ENCODE data around the gene THAP6. TPM values are rescaled to one million over a fixed set of nuclear protein-coding genes. Genes with fewer than 3 reads are reported as not detected.
A peak's percentile ranks its signal among the peaks of the same experiment; 100 is the strongest.
"Not testable (repeated sequence)": the region's sequence is repeated elsewhere in the genome, so short reads cannot be mapped to it uniquely, and the experiment has no call there.

THAP6 gene
- total RNA-seq, 2 donors from 2014 or later: 15.9 to 25.0 TPM

DNA sequence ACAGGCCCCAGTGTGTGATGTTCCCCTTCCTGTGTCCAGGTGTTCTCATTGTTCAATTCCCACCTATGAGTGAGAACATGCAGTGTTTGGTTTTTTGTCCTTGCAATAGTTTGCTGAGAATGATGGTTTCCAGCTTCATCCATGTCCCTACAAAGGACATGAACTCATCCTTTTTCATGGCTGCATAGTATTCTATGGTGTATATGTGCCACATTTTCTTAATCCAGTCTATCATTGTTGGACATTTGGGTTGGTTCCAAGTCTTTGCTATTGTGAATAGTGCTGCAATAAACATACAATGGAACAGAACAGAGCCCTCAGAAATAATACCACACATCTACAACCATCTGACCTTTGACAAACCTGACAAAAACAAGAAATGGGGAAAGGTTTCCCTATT lies 19.7 kb downstream of the THAP6 start:
- H3K36me3 Mint-ChIP-seq: peaks cover 27% of the 10 kb centered on the region
- not testable (repeated sequence) for H3K9me3 Mint-ChIP-seq; H3K4me3 Mint-ChIP-seq; H3K27ac Mint-ChIP-seq; DNase-seq (ENCODE audit: low spot score); H3K4me1 Mint-ChIP-seq (ENCODE audit: low read depth in 2 of 2); ATAC-seq; H3K27me3 Mint-ChIP-seq

- H3K27ac Mint-ChIP-seq; DNase-seq (ENCODE audit: low spot score); H3K4me3 Mint-ChIP-seq; H3K4me1 Mint-ChIP-seq (ENCODE audit: low read depth in 2 of 2); H3K27me3 Mint-ChIP-seq; H3K36me3 Mint-ChIP-seq; H3K9me3 Mint-ChIP-seq; ATAC-seq: not testable (repeated sequence)
Measured at GRCh38 chr4:75537308-75537707, 23.0 kb downstream of the THAP6 start.

GRCh38 chr4:75542824-75543223 lies 28.6 kb downstream of the THAP6 start:
- no peak overlapping the region for H3K4me3 Mint-ChIP-seq
- DNase-seq (ENCODE audit: low spot score) (no peak), ATAC-seq (no peak)
- H3K27me3 Mint-ChIP-seq: no peaks in the 10 kb centered on the region
- no peaks in the 10 kb centered on the region for H3K4me1 Mint-ChIP-seq (ENCODE audit: low read depth in 2 of 2)
- no peaks in the 10 kb centered on the region for H3K36me3 Mint-ChIP-seq
- no peak overlapping the region for H3K27ac Mint-ChIP-seq
- H3K9me3 Mint-ChIP-seq: no peaks in the 10 kb centered on the region

GRCh38 chr4:75544220-75544619 lies 29.9 kb downstream of the THAP6 start:
- not testable (repeated sequence) for H3K27me3 Mint-ChIP-seq; DNase-seq (ENCODE audit: low spot score); H3K27ac Mint-ChIP-seq; H3K4me3 Mint-ChIP-seq; H3K4me1 Mint-ChIP-seq (ENCODE audit: low read depth in 2 of 2); ATAC-seq; H3K9me3 Mint-ChIP-seq; H3K36me3 Mint-ChIP-seq

DNA sequence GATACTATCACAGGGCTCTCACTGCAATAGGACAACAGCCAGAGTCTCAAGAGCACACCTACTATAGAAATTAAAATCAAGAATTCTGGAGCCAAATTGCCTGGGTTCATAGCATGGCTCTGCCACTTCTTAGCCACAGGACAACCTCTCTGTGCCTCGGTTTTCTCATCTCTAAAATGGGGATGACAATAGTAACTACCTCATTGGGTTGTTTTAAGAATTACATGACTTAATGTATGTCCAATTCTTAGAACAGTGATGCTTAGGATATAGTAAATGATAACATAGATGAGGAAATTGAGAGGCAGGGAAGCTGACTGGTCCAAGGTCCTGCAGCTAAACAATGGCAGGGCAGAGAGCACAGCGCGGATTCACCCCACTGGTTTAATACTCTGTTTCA lies 30.6 kb downstream of the THAP6 start:
- DNase-seq (ENCODE audit: low spot score): no peak
- Mint-ChIP-seq H3K27ac (no peak overlapping the region), H3K27me3 (no peaks in the 10 kb centered on the region), H3K4me1 (ENCODE audit: low read depth in 2 of 2) (peaks cover 6 to 8% of the 10 kb centered on the region in 2 donors), H3K4me3 (no peak overlapping the region), H3K9me3 (no peaks in the 10 kb centered on the region), H3K36me3 (no peaks in the 10 kb centered on the region)
- ATAC-seq: no peak

GRCh38 chr4:75545526-75545925 lies 31.3 kb downstream of the THAP6 start:
- Mint-ChIP-seq H3K4me3 (no peak overlapping the region), H3K9me3 (no peaks in the 10 kb centered on the region), H3K27me3 (no peaks in the 10 kb centered on the region), H3K36me3 (no peaks in the 10 kb centered on the region), H3K4me1 (ENCODE audit: low read depth in 2 of 2) (peaks cover 8 to 9% of the 10 kb centered on the region in 2 donors), H3K27ac (no peak overlapping the region)
- ATAC-seq (no peak), DNase-seq (ENCODE audit: low spot score) (no peak)

DNA sequence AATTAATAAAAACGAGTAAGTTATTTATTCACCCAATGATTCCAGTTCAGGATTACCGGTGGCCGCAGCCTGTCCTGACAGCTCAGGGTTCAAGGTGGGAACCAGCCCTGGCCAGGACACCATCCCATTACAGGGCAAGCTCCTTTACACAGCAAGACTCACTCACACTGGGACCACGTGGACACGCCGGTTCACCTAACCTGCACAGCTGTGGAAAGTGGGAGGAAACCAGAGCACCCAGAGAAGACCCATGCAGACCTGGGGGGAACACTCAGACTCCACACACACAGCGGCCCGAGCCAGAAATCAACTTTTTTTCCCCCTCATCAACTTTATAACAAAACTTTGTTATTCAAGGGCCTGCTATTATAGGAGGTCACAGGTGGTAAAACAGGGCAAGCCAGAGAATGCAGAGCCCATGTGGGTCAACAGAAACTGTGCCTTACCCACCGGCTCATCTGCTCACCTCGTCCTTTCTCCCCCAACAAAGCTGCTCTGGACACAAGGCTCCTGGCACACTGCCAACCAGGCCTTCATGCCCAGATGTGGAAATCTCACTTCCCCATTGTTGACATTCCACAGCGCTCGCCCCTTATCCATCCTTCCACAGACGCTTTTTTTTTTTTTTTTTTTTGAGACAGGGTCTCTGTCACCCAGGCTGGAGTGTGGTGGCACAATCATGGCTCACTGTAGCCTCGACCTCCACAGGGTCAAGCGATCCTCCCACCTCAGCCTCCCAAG lies 33.5 kb downstream of the THAP6 start:
- no peak overlapping the region for H3K27ac Mint-ChIP-seq
- no peak for ATAC-seq
- no peaks in the 10 kb centered on the region for H3K36me3 Mint-ChIP-seq

DNA sequence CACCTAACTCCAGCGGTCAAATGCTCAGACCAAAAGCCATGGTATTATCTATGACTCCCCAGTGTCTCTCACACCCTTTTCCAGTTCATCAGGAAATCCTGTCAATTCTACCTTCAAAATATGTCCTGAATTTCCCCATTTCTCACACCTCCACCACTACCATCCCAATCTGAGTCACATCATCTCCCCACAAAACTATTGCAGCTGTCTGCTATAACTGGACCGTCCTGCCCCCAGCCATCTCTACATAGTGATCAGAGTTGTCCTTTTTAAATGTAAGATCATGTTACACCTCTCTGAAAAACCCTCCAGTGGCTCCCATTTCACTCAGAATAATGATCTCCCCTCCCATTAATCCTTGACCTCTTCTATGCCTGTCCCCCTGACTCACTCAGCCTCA lies 34.7 kb downstream of the THAP6 start:
- Mint-ChIP-seq H3K27me3 (no peaks in the 10 kb centered on the region), H3K27ac (peak overlapping the region in 1 of 2 donors; percentile 12), H3K4me1 (ENCODE audit: low read depth in 2 of 2) (peaks cover 8 to 10% of the 10 kb centered on the region in 2 donors), H3K9me3 (no peaks in the 10 kb centered on the region), H3K36me3 (no peaks in the 10 kb centered on the region), H3K4me3 (peak overlapping the region; percentile 36)
- DNase-seq (ENCODE audit: low spot score) (peak; percentile 62), ATAC-seq (peak; percentile 64 to 77)

More for the DNA sequence above, 33.5 kb downstream of the THAP6 start:
- no peak for DNase-seq (ENCODE audit: low spot score)
- no peak overlapping the region for H3K4me3 Mint-ChIP-seq
- no peaks in the 10 kb centered on the region for H3K9me3 Mint-ChIP-seq
- no peaks in the 10 kb centered on the region for H3K27me3 Mint-ChIP-seq
- peaks cover 8 to 10% of the 10 kb centered on the region in 2 donors for H3K4me1 Mint-ChIP-seq (ENCODE audit: low read depth in 2 of 2)

- Mint-ChIP-seq H3K27ac (no peak overlapping the region), H3K36me3 (no peaks in the 10 kb centered on the region), H3K4me1 (ENCODE audit: low read depth in 2 of 2) (peaks cover 10 to 14% of the 10 kb centered on the region in 2 donors), H3K4me3 (no peak overlapping the region), H3K9me3 (no peaks in the 10 kb centered on the region), H3K27me3 (peaks cover 2% of the 10 kb centered on the region in 2 donors)
- no peak for DNase-seq (ENCODE audit: low spot score)
- ATAC-seq: no peak
Measured at GRCh38 chr4:75552452-75552851, 38.2 kb downstream of the THAP6 start.

- peak within 1 kb of the TSS in 1 of 2 donors; percentile 53 for H3K27ac Mint-ChIP-seq
- H3K9me3 Mint-ChIP-seq: no peaks in the 10 kb centered on the region
Measured at GRCh38 chr4:75555294-75556164, 41.3 kb downstream of the THAP6 start, which contains the start of gene ODAPH. TSS of gene ODAPH (plus strand) at chr4:75556066. CDS start at chr4:75556083, 17 bp downstream.

GRCh38 chr4:75557696-75558095 lies 43.4 kb downstream of the THAP6 start:
- Mint-ChIP-seq H3K27me3 (peaks cover 15 to 16% of the 10 kb centered on the region in 2 donors), H3K4me3 (peak overlapping the region; percentile 19), H3K4me1 (ENCODE audit: low read depth in 2 of 2) (peaks cover 8 to 17% of the 10 kb centered on the region in 2 donors), H3K27ac (no peak overlapping the region), H3K36me3 (no peaks in the 10 kb centered on the region), H3K9me3 (no peaks in the 10 kb centered on the region)
- ATAC-seq (no peak), DNase-seq (ENCODE audit: low spot score) (no peak)

More at GRCh38 chr4:75555294-75556164, 41.3 kb downstream of the THAP6 start, which contains the start of gene ODAPH:
- H3K4me3 Mint-ChIP-seq: peak within 1 kb of the TSS; percentile 71
- ATAC-seq (peak; percentile 87 to 96), DNase-seq (ENCODE audit: low spot score) (peak; percentile 62)
- H3K4me1 Mint-ChIP-seq (ENCODE audit: low read depth in 2 of 2): peaks cover 5 to 12% of the 10 kb centered on the region in 2 donors
- peaks cover 9 to 13% of the 10 kb centered on the region in 2 donors for H3K27me3 Mint-ChIP-seq
- no peaks in the 10 kb centered on the region for H3K36me3 Mint-ChIP-seq

GRCh38 chr4:75561789-75562188 lies 47.5 kb downstream of the THAP6 start:
- DNase-seq (ENCODE audit: low spot score) (no peak), ATAC-seq (no peak)
- Mint-ChIP-seq H3K4me3 (no peak overlapping the region), H3K9me3 (no peaks in the 10 kb centered on the region), H3K4me1 (ENCODE audit: low read depth in 2 of 2) (peaks cover 15 to 22% of the 10 kb centered on the region in 2 donors), H3K27ac (no peak overlapping the region), H3K27me3 (peaks cover 15 to 19% of the 10 kb centered on the region in 2 donors), H3K36me3 (no peaks in the 10 kb centered on the region)

GRCh38 chr4:75564023-75564422 lies 49.8 kb downstream of the THAP6 start:
- no peak overlapping the region for H3K27ac Mint-ChIP-seq
- no peak overlapping the region for H3K4me3 Mint-ChIP-seq

GRCh38 chr4:75565481-75565880 lies 51.2 kb downstream of the THAP6 start:
- no peaks in the 10 kb centered on the region for H3K36me3 Mint-ChIP-seq
- peak overlapping the region; percentile 5 for H3K4me3 Mint-ChIP-seq
- no peak for DNase-seq (ENCODE audit: low spot score)
- ATAC-seq: no peak
- H3K27ac Mint-ChIP-seq: no peak overlapping the region
- no peaks in the 10 kb centered on the region for H3K9me3 Mint-ChIP-seq
- H3K4me1 Mint-ChIP-seq (ENCODE audit: low read depth in 2 of 2): peaks cover 11 to 17% of the 10 kb centered on the region in 2 donors
- peaks cover 6 to 7% of the 10 kb centered on the region in 2 donors for H3K27me3 Mint-ChIP-seq

More at GRCh38 chr4:75564023-75564422, 49.8 kb downstream of the THAP6 start:
- peaks cover 15 to 17% of the 10 kb centered on the region in 2 donors for H3K4me1 Mint-ChIP-seq (ENCODE audit: low read depth in 2 of 2)
- no peaks in the 10 kb centered on the region for H3K36me3 Mint-ChIP-seq
- H3K9me3 Mint-ChIP-seq: no peaks in the 10 kb centered on the region
- DNase-seq (ENCODE audit: low spot score) (no peak), ATAC-seq (no peak)
- H3K27me3 Mint-ChIP-seq: peaks cover 6 to 12% of the 10 kb centered on the region in 2 donors

Data from natural killer cell treated with Interleukin-12 subunit alpha and Interleukin-12 subunit beta and Interleukin-15 and Interleukin-18, amount 100 ng/mL, for 72 hours (primary cell).